Effector memory CD4-positive, alpha-beta T cell (primary cell): ENCODE measurements around the gene COL10A1.

Source experiments
- DNase-seq, 3 donors: peaks; one replicate each; pipeline ENCODE4 v3.0.0-alpha.2; 2020
- H3K27ac ChIP-seq: 2 replicates; pipeline ENCODE4 v1.7.0; 2013; ENCODE audit warnings: mild to moderate bottlenecking, low read length, moderate library complexity; ENCODE audit not compliant: insufficient read depth, poor library complexity, severe bottlenecking
- H3K27me3 ChIP-seq: replicated peaks from 2 replicates; pipeline ENCODE4 v1.7.0; 2013; ENCODE audit warnings: mild to moderate bottlenecking, low read length; ENCODE audit not compliant: insufficient read depth, control insufficient read depth, poor library complexity, severe bottlenecking
- H3K36me3 ChIP-seq: 2 replicates; pipeline ENCODE4 v1.7.0; 2013; ENCODE audit warnings: mild to moderate bottlenecking, low read length, moderate library complexity; ENCODE audit not compliant: control insufficient read depth, insufficient read depth
- H3K4me1 ChIP-seq: 2 replicates; pipeline ENCODE4 v1.7.0; 2013; ENCODE audit warnings: low read length, mild to moderate bottlenecking; ENCODE audit not compliant: control insufficient read depth, insufficient read depth, poor library complexity, severe bottlenecking
- H3K4me3 ChIP-seq: 2 replicates; pipeline ENCODE4 v1.7.0; 2013; ENCODE audit warnings: low read length, low read depth, mild to moderate bottlenecking; ENCODE audit not compliant: insufficient read depth, poor library complexity, severe bottlenecking
- H3K9me3 ChIP-seq: 2 replicates; pipeline ENCODE4 v1.7.0; 2013; ENCODE audit warnings: mild to moderate bottlenecking, low read length, moderate library complexity; ENCODE audit not compliant: control insufficient read depth
- total RNA-seq, 3 donors: gene quantifications; one replicate each; lab custom pipeline; 2026; lab: John Stamatoyannopoulos, UW

COL10A1 gene
- 0 reads per million in 3 donors for total RNA-seq

GRCh38 chr6:116126032-116126431 lies at the start of gene COL10A1:
Gene COL10A1 (minus strand): TSS chr6:116126132. CDS start chr6:116125492, 640 bp downstream.
- H3K27me3 ChIP-seq: no peaks in the 10 kb centered on the region
- H3K4me1 ChIP-seq: no peaks in the 10 kb centered on the region
- no peak for DNase-seq
- no peaks in the 10 kb centered on the region for H3K9me3 ChIP-seq
- H3K36me3 ChIP-seq: no peaks in the 10 kb centered on the region
- H3K4me3 ChIP-seq: no peak within 1 kb of the TSS
- H3K27ac ChIP-seq: no peak within 1 kb of the TSS

GRCh38 chr6:116175344-116175743 lies 49.4 kb upstream of the COL10A1 start:
- no peak overlapping the region for H3K4me3 ChIP-seq

GRCh38 chr6:116173928-116174327 lies 48.0 kb upstream of the COL10A1 start:
- no peaks in the 10 kb centered on the region for H3K4me1 ChIP-seq
- DNase-seq: no peak

More at GRCh38 chr6:116175344-116175743, 49.4 kb upstream of the COL10A1 start:
- Histone ChIP-seq H3K36me3 (no peaks in the 10 kb centered on the region), H3K4me1 (no peaks in the 10 kb centered on the region), H3K27ac (no peak overlapping the region), H3K9me3 (peaks cover 5% of the 10 kb centered on the region), H3K27me3 (no peaks in the 10 kb centered on the region)
- no peak for DNase-seq

GRCh38 chr6:116170358-116171057 lies 44.6 kb upstream of the COL10A1 start:
- Histone ChIP-seq H3K4me1 (no peaks in the 10 kb centered on the region), H3K27me3 (no peaks in the 10 kb centered on the region), H3K36me3 (no peaks in the 10 kb centered on the region), H3K27ac (no peak overlapping the region), H3K9me3 (peaks cover 5% of the 10 kb centered on the region), H3K4me3 (no peak overlapping the region)
- DNase-seq: no peak

More at GRCh38 chr6:116173928-116174327, 48.0 kb upstream of the COL10A1 start:
- Histone ChIP-seq H3K36me3 (no peaks in the 10 kb centered on the region), H3K4me3 (no peak overlapping the region), H3K27ac (no peak overlapping the region), H3K9me3 (peaks cover 5% of the 10 kb centered on the region), H3K27me3 (no peaks in the 10 kb centered on the region)

GRCh38 chr6:116169880-116170279 lies 43.9 kb upstream of the COL10A1 start:
- Histone ChIP-seq H3K4me1 (no peaks in the 10 kb centered on the region), H3K4me3 (no peak overlapping the region), H3K9me3 (no peaks in the 10 kb centered on the region), H3K27ac (no peak overlapping the region), H3K36me3 (no peaks in the 10 kb centered on the region), H3K27me3 (no peaks in the 10 kb centered on the region)
- no peak for DNase-seq

GRCh38 chr6:116168148-116168547 lies 42.2 kb upstream of the COL10A1 start:
- DNase-seq: no peak
- Histone ChIP-seq H3K36me3 (no peaks in the 10 kb centered on the region), H3K4me1 (no peaks in the 10 kb centered on the region), H3K27me3 (no peaks in the 10 kb centered on the region), H3K9me3 (no peaks in the 10 kb centered on the region), H3K27ac (no peak overlapping the region), H3K4me3 (no peak overlapping the region)

- Histone ChIP-seq H3K4me1 (no peaks in the 10 kb centered on the region), H3K9me3 (no peaks in the 10 kb centered on the region), H3K27me3 (no peaks in the 10 kb centered on the region), H3K36me3 (no peaks in the 10 kb centered on the region), H3K27ac (no peak overlapping the region), H3K4me3 (no peak overlapping the region)
- no peak for DNase-seq
These were observed 40.4 kb upstream of the COL10A1 start for GRCh38 chr6:116166369-116166768.

GRCh38 chr6:116165596-116165995 lies 39.7 kb upstream of the COL10A1 start:
- Histone ChIP-seq H3K27ac (no peak overlapping the region), H3K4me3 (no peak overlapping the region), H3K9me3 (no peaks in the 10 kb centered on the region), H3K36me3 (no peaks in the 10 kb centered on the region), H3K4me1 (no peaks in the 10 kb centered on the region), H3K27me3 (no peaks in the 10 kb centered on the region)
- DNase-seq: no peak

- Histone ChIP-seq H3K27ac (no peak overlapping the region), H3K4me1 (no peaks in the 10 kb centered on the region), H3K9me3 (no peaks in the 10 kb centered on the region), H3K4me3 (no peak overlapping the region), H3K27me3 (no peaks in the 10 kb centered on the region), H3K36me3 (no peaks in the 10 kb centered on the region)
- DNase-seq: no peak
These were observed 34.0 kb upstream of the COL10A1 start for GRCh38 chr6:116159782-116160524.

- no peak for DNase-seq
- H3K9me3 ChIP-seq: no peaks in the 10 kb centered on the region
- no peak overlapping the region for H3K4me3 ChIP-seq
- no peaks in the 10 kb centered on the region for H3K4me1 ChIP-seq
- H3K27me3 ChIP-seq: no peaks in the 10 kb centered on the region
- H3K36me3 ChIP-seq: no peaks in the 10 kb centered on the region
- H3K27ac ChIP-seq: no peak overlapping the region
These were observed 32.7 kb upstream of the COL10A1 start for GRCh38 chr6:116158641-116159040.
